Smooth muscle cell (in vitro differentiated cells): ENCODE results near the gene FHAD1. TPM values are rescaled to one million over a fixed set of nuclear protein-coding genes. Genes with fewer than 3 reads are reported as not detected.

Experiments
- DNase-seq: peaks from one replicate; lab custom pipeline; 2025; ENCODE audit not compliant: unreplicated experiment; lab: John Stamatoyannopoulos, UW
- H2AFZ ChIP-seq: fragments of 200-600 bp; sonication (generic); 2 replicates; pipeline ENCODE4 v1.6.0; 2016; ENCODE audit warnings: antibody characterized with exemption, low read depth, mild to moderate bottlenecking
- H3F3A ChIP-seq: fragments of 200-600 bp; sonication (generic); 2 replicates; pipeline ENCODE4 v1.6.0; 2017; ENCODE audit warnings: antibody characterized with exemption, low read depth
- H3K27ac ChIP-seq: fragments of 200-600 bp; sonication (generic); 2 replicates; pipeline ENCODE4 v1.5.1; 2016; ENCODE audit warnings: low read depth, mild to moderate bottlenecking
- H3K27me3 ChIP-seq: fragments of 200-600 bp; sonication (generic); 2 replicates; pipeline ENCODE4 v1.6.1; 2016; ENCODE audit warnings: low read depth, mild to moderate bottlenecking
- H3K36me3 ChIP-seq: fragments of 200-600 bp; sonication (generic); 2 replicates; pipeline ENCODE4 v1.5.1; 2016; ENCODE audit warnings: low read depth
- H3K4me1 ChIP-seq: fragments of 200-600 bp; sonication (generic); 2 replicates; pipeline ENCODE4 v1.5.1; 2016; ENCODE audit warnings: low read depth
- H3K4me2 ChIP-seq: fragments of 200-600 bp; sonication (generic); 2 replicates; pipeline ENCODE4 v1.6.0; 2016; ENCODE audit warnings: mild to moderate bottlenecking
- H3K4me3 ChIP-seq: fragments of 200-600 bp; sonication (generic); 2 replicates; pipeline ENCODE4 v1.5.1; 2016; ENCODE audit warnings: mild to moderate bottlenecking
- H3K79me2 ChIP-seq: fragments of 200-600 bp; sonication (generic); 2 replicates; pipeline ENCODE4 v1.6.0; 2016; ENCODE audit warnings: low read depth, mild to moderate bottlenecking
- H3K9ac ChIP-seq: fragments of 200-600 bp; sonication (generic); 2 replicates; pipeline ENCODE4 v1.6.0; 2016; ENCODE audit warnings: low read depth
- H3K9me3 ChIP-seq: fragments of 200-600 bp; sonication (generic); replicated peaks from 2 replicates; pipeline ENCODE4 v1.5.1; 2016; ENCODE audit warnings: low read depth
- H4K20me1 ChIP-seq: fragments of 200-600 bp; sonication (generic); 2 replicates; pipeline ENCODE4 v1.6.0; 2016; ENCODE audit warnings: low read depth
- WGBS: methylation state at CpG from one replicate; pipeline ENCODE4 v1.1.7; 2016; ENCODE audit warnings: low lambda C conversion rate; 5-methylcytosine and 5-hydroxymethylcytosine counted together
- polyA plus RNA-seq: library from polyadenylated mRNA; unstranded; fragments of >200 nt; fragmentation: Nextera tagmentation; extraction: Ambion mirVana; gene quantifications from 2 replicates; pipeline ENCODE4 v1.2.1, GENCODE V29; 2016
- total RNA-seq: library from RNA; depleted of rRNA; stranded (reverse); fragments of >200 nt; gene quantifications from 2 replicates; pipeline ENCODE4 v1.2.3, GENCODE V29; 2014
- TF ChIP-seq, protein P1 (sequence below): fragments of 200-600 bp; sonication (generic); IDR thresholded peaks from 2 replicates; pipeline ENCODE4 v1.5.1; 2017; ENCODE audit warnings: borderline replicate concordance, mild to moderate bottlenecking, antibody characterized with exemption; ENCODE audit not compliant: insufficient read depth, poor library complexity, severe bottlenecking

FHAD1 gene
- total and polyA plus RNA-seq, 2 experiments from 2014 or later, result 0.33 TPM; not detected in 1

DNA sequence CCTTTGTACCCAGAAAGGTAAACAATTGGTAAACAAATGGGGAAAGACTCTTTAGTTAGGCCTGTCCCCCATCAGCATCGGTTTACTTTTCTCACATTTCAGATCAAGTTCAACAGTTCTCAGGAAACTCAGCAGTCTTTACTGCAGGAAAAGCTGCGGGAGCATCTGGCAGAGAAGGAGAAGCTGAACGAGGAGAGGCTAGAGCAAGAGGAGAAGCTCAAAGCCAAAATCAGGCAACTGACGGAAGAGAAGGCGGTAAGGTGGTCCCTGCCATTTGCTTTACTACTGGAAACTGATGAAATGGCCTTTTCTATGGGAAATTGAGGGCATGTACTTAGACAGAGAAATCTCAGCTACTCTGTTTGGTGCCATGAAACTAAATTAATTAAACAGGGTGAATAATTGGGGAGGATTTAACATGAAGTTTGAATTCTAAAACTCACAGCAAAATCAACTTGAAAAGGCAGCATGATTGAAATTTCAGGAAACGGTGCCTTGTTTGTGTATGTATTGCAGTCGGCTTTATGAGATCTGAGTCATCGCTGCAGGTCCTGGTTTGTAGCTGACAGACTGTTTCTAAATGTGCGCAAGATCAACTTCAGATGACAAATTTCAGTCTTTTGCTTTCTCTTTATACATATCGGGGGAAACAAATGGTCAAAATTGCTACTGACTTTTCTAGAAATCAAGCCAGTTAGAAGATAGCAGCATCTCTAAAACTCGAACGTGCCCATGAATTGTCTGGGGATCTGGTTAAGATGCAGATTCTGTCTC is 94.8 kb downstream of the FHAD1 start:
- H3F3A ChIP-seq, result peaks cover 18% of the 10 kb centered on the region
- H3K4me2 ChIP-seq, result peak overlapping the region; percentile 80
- 37% methylated on average over 12 of the region's 12 CpGs for WGBS
- no peaks in the 10 kb centered on the region for H3K4me1 ChIP-seq
- no peaks in the 10 kb centered on the region for H3K36me3 ChIP-seq
- H3K27ac ChIP-seq, result peak overlapping the region; percentile 69
- peak overlapping the region; percentile 24 for H2AFZ ChIP-seq
- TF ChIP-seq, protein P1, sequence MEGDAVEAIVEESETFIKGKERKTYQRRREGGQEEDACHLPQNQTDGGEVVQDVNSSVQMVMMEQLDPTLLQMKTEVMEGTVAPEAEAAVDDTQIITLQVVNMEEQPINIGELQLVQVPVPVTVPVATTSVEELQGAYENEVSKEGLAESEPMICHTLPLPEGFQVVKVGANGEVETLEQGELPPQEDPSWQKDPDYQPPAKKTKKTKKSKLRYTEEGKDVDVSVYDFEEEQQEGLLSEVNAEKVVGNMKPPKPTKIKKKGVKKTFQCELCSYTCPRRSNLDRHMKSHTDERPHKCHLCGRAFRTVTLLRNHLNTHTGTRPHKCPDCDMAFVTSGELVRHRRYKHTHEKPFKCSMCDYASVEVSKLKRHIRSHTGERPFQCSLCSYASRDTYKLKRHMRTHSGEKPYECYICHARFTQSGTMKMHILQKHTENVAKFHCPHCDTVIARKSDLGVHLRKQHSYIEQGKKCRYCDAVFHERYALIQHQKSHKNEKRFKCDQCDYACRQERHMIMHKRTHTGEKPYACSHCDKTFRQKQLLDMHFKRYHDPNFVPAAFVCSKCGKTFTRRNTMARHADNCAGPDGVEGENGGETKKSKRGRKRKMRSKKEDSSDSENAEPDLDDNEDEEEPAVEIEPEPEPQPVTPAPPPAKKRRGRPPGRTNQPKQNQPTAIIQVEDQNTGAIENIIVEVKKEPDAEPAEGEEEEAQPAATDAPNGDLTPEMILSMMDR, result no peak
- no peaks in the 10 kb centered on the region for H3K27me3 ChIP-seq
- no peaks in the 10 kb centered on the region for H3K9me3 ChIP-seq
- no peak for DNase-seq
- no peaks in the 10 kb centered on the region for H3K79me2 ChIP-seq
- H3K4me3 ChIP-seq, result peak overlapping the region; percentile 17
- peak overlapping the region; percentile 16 for H3K9ac ChIP-seq
- H4K20me1 ChIP-seq, result no peaks in the 10 kb centered on the region

DNA sequence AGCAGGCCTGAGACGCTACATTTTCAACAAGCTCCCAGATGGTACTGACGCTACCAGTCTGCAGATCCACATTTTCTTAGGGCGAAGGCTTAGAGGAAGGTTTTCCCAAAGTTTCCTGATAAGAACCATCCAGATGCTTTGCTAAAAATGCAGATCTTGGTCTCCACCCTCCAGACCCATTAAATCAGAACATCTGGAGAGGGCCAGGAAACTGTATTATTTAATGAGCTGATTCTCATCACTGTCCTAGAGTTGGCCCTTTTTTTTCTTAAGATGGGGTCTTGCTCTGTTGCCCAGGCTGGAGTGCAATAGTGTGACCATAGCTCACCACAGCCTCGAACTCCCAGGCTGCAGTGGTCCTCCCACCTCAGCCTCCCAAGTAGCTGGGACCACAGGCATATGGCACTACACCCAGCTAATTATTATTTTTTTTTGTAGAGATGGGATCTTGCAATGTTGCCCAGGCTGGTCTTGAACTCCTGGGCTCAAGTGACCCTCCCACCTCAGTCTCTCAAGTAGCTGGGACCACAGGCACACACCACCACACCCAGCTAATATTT is 95.5 kb downstream of the FHAD1 start:
- DNase-seq, result no peak
- Histone ChIP-seq H2AFZ (peak overlapping the region; percentile 24), H3K9me3 (no peaks in the 10 kb centered on the region), H3K9ac (peak overlapping the region; percentile 11), H3K4me2 (peak overlapping the region; percentile 80), H3K27me3 (no peaks in the 10 kb centered on the region), H3K79me2 (no peaks in the 10 kb centered on the region), H3K36me3 (no peaks in the 10 kb centered on the region), H4K20me1 (no peaks in the 10 kb centered on the region), H3K4me3 (peak overlapping the region; percentile 17), H3K27ac (peak overlapping the region; percentile 69), H3K4me1 (no peaks in the 10 kb centered on the region), H3F3A (peaks cover 18% of the 10 kb centered on the region)
- TF ChIP-seq, protein P1, result no peak
- WGBS, result 33% methylated on average over 4 of the region's 4 CpGs

GRCh38 chr1:15343099-15343498 is 96.1 kb downstream of the FHAD1 start:
- Histone ChIP-seq H3K36me3 (no peaks in the 10 kb centered on the region), H3K27me3 (no peaks in the 10 kb centered on the region), H3K27ac (no peak overlapping the region), H3F3A (peaks cover 18% of the 10 kb centered on the region), H3K79me2 (no peaks in the 10 kb centered on the region), H3K4me1 (no peaks in the 10 kb centered on the region), H3K4me2 (no peak overlapping the region), H3K9ac (no peak overlapping the region), H4K20me1 (no peaks in the 10 kb centered on the region), H3K9me3 (no peaks in the 10 kb centered on the region), H2AFZ (no peak overlapping the region), H3K4me3 (no peak overlapping the region)
- 93% methylated on average over 9 of the region's 9 CpGs for WGBS
- TF ChIP-seq, protein P1, result no peak
- no peak for DNase-seq
